ENCODE results near the gene DDR2. TPM values are rescaled to one million over a fixed set of nuclear protein-coding genes. Genes with fewer than 3 reads are reported as not detected.

DDR2 gene
- total RNA-seq, 4 donors from 2014 or later: 165 to 241 (median 199) TPM

- 15 to 31% methylated on average over 4 of the region's 4 CpGs for WGBS, 2 donors (ENCODE audit: low coverage in 1 of 2)
- H3K27ac ChIP-seq: peak overlapping the region; percentile 66 to 87 (median 74)
- no peaks in the 10 kb centered on the region for H3K9me3 ChIP-seq
- no peaks in the 10 kb centered on the region for H3K27me3 ChIP-seq
- ATAC-seq: no peak
- TF ChIP-seq, protein P1, sequence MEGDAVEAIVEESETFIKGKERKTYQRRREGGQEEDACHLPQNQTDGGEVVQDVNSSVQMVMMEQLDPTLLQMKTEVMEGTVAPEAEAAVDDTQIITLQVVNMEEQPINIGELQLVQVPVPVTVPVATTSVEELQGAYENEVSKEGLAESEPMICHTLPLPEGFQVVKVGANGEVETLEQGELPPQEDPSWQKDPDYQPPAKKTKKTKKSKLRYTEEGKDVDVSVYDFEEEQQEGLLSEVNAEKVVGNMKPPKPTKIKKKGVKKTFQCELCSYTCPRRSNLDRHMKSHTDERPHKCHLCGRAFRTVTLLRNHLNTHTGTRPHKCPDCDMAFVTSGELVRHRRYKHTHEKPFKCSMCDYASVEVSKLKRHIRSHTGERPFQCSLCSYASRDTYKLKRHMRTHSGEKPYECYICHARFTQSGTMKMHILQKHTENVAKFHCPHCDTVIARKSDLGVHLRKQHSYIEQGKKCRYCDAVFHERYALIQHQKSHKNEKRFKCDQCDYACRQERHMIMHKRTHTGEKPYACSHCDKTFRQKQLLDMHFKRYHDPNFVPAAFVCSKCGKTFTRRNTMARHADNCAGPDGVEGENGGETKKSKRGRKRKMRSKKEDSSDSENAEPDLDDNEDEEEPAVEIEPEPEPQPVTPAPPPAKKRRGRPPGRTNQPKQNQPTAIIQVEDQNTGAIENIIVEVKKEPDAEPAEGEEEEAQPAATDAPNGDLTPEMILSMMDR (IDR thresholded peaks at IDR 0.05): no peak
- peak; percentile 22 for TF ChIP-seq POLR2AphosphoS5 (IDR thresholded peaks at IDR 0.05)
- peaks cover 0 to 4% of the 10 kb centered on the region in 2 donors for H3K36me3 ChIP-seq
- peaks cover 26 to 93% (median 33%) of the 10 kb centered on the region in 3 donors for H3K4me1 ChIP-seq
- no peak overlapping the region for H3K4me3 ChIP-seq
Observed at GRCh38 chr1:162710780-162711465, 78.7 kb downstream of the DDR2 start.

DNA sequence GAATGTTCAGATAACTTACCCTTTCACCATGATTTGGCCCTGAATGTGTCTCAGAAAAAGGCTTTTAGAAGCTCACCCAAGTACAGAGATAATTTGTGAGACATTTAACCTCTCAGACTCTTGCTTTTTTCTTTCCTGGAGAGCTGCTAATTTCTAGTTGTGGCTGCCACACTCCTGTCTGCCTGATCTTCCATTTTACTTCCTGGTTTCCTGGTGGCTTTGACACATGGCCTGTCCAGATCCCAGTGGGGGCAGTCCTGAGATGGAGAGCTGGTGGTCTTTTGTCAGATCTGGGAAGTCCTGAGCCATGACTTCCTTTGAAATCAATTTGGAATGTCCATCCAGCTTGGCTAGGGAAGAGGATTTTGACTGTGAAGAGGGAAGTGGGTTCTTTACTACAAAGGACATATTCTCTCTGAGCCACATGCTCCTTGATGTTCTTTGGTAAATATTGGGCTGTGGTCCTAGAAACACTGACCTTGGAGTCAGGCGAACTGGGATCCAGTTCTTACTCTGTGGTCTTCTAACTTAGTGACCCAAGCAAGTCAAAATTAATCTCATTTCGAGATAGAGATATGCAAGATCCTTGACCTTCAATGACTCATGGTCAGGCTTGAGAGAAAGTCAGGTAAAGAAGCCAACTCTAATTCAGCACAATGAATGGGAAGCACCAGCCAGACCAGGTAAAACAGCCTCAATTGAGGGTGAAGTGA lies 80.2 kb downstream of the DDR2 start:
- no peak overlapping the region for H3K4me3 ChIP-seq
- no peaks in the 10 kb centered on the region for H3K36me3 ChIP-seq
- H3K9me3 ChIP-seq: no peaks in the 10 kb centered on the region
- peaks cover 26 to 92% (median 32%) of the 10 kb centered on the region in 3 donors for H3K4me1 ChIP-seq
- TF ChIP-seq POLR2AphosphoS5 (IDR thresholded peaks at IDR 0.05) (no peak), EP300 (IDR thresholded peaks at IDR 0.05) (no peak), POLR2A (IDR thresholded peaks at IDR 0.05) (no peak)
- TF ChIP-seq, protein P1 (IDR thresholded peaks at IDR 0.05): no peak
- ATAC-seq: no peak
- peak overlapping the region in 3 of 4 donors; percentile 28 to 76 (median 49) for H3K27ac ChIP-seq
- no peaks in the 10 kb centered on the region for H3K27me3 ChIP-seq
- 32 to 50% methylated on average over 2 of the region's 2 CpGs for WGBS, 2 donors (ENCODE audit: low coverage in 1 of 2)

- 17 to 23% methylated on average over 2 to 4 of the region's 4 CpGs for WGBS, 2 donors (ENCODE audit: low coverage in 1 of 2)
- peaks cover 4 to 85% (median 14%) of the 10 kb centered on the region in 3 donors for H3K4me1 ChIP-seq
- no peaks in the 10 kb centered on the region for H3K9me3 ChIP-seq
- no peaks in the 10 kb centered on the region for H3K36me3 ChIP-seq
- TF ChIP-seq POLR2AphosphoS5 (IDR thresholded peaks at IDR 0.05) (peak; percentile 32), POLR2A (IDR thresholded peaks at IDR 0.05) (no peak)
- peak overlapping the region in 3 of 4 donors; percentile 42 to 66 (median 50) for H3K27ac ChIP-seq
- no peaks in the 10 kb centered on the region for H3K27me3 ChIP-seq
- ATAC-seq: peak; percentile 50
- H3K4me3 ChIP-seq: no peak overlapping the region
Observed at GRCh38 chr1:162716123-162716522, 83.9 kb downstream of the DDR2 start.

DNA sequence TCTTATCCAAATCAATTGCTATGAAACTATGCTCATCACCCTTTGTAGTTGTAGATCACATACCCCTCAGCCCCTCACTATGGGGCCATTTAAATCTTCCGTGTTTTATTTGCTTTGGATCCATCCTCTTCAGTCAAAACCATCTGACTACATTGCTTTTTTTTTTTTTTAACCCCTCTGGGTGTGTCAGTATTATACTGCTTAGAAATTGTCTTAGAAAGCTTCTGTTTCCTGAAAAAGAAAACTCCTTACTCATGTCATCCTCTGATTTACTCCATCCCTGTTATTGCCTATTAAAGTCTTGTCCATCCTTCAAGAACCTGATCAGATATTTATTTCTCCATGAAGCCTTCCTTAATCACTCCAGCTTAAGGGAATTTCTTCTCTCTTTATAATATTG lies 84.3 kb downstream of the DDR2 start:
- Histone ChIP-seq H3K9me3 (no peaks in the 10 kb centered on the region), H3K4me3 (no peak overlapping the region), H3K27me3 (no peaks in the 10 kb centered on the region), H3K27ac (peak overlapping the region in 3 of 4 donors; percentile 42 to 66 (median 50)), H3K4me1 (peaks cover 4 to 85% (median 14%) of the 10 kb centered on the region in 3 donors), H3K36me3 (no peaks in the 10 kb centered on the region)
- TF ChIP-seq POLR2AphosphoS5 (IDR thresholded peaks at IDR 0.05): no peak
- TF ChIP-seq, protein P1 (IDR thresholded peaks at IDR 0.05): no peak
- TF ChIP-seq EP300 (IDR thresholded peaks at IDR 0.05): no peak
- TF ChIP-seq POLR2A (IDR thresholded peaks at IDR 0.05): no peak
- no peak for ATAC-seq
- WGBS, 2 donors (ENCODE audit: low coverage in 1 of 2): 40 to 50% methylated on average over 1 of the region's 1 CpG

GRCh38 chr1:162717548-162718184 lies 85.4 kb downstream of the DDR2 start:
- Histone ChIP-seq H3K4me1 (peaks cover 0 to 82% (median 7%) of the 10 kb centered on the region in 3 donors), H3K27me3 (no peaks in the 10 kb centered on the region), H3K36me3 (no peaks in the 10 kb centered on the region), H3K9me3 (no peaks in the 10 kb centered on the region), H3K4me3 (no peak overlapping the region), H3K27ac (peak overlapping the region in 1 of 4 donors; percentile 50)
- 88 to 100% methylated on average over 1 of the region's 1 CpG for WGBS, 2 donors (ENCODE audit: low coverage in 1 of 2)
- TF ChIP-seq POLR2AphosphoS5 (IDR thresholded peaks at IDR 0.05) (no peak), EP300 (IDR thresholded peaks at IDR 0.05) (no peak), POLR2A (IDR thresholded peaks at IDR 0.05) (no peak)
- TF ChIP-seq, protein P1 (IDR thresholded peaks at IDR 0.05): no peak
- ATAC-seq: no peak
